Spinal cord (tissue), 10 donors: ENCODE results near the gene GPC1. TPM values are rescaled to one million over a fixed set of nuclear protein-coding genes. Genes with fewer than 3 reads are reported as not detected.

ENCODE experiments used
- DNase-seq, 6 donors: peaks; one replicate each; pipeline versions ENCODE4 v3.0.0 to v3.0.0-alpha.2; 2013 to 2015; ENCODE audit warnings: low spot score in 6 of 6, low read depth in 4 of 6
- H3K27ac ChIP-seq: one replicate; pipeline ENCODE4 v1.5.1; 2013; ENCODE audit warnings: low read depth, low read length, control low read depth
- H3K27me3 ChIP-seq: one replicate; pipeline ENCODE4 v1.6.1; 2013; ENCODE audit warnings: low read length; ENCODE audit not compliant: control insufficient read depth, insufficient read depth
- H3K36me3 ChIP-seq: one replicate; pipeline ENCODE4 v1.6.1; 2013; ENCODE audit warnings: low read length; ENCODE audit not compliant: control insufficient read depth, insufficient read depth
- H3K4me1 ChIP-seq: one replicate; pipeline ENCODE4 v1.6.1; 2013; ENCODE audit warnings: low read length; ENCODE audit not compliant: control insufficient read depth, insufficient read depth
- H3K4me3 ChIP-seq: one replicate; pipeline ENCODE4 v1.5.1; 2013; ENCODE audit warnings: low read depth, low read length, control low read depth
- H3K9me3 ChIP-seq: one replicate; pipeline ENCODE4 v1.6.1; 2013; ENCODE audit warnings: low read length; ENCODE audit not compliant: control insufficient read depth, insufficient read depth
- whole genome bisulfite sequencing: methylation state at CpG from one replicate; pipeline ENCODE4 v1.1.5; 2013; ENCODE audit warnings: missing lambda C conversion rate; ENCODE audit not compliant: insufficient coverage; 5-methylcytosine and 5-hydroxymethylcytosine counted together
- polyA plus RNA-seq, 2 donors: library from polyadenylated mRNA; unstranded; fragments of 120-200 nt; gene quantifications; one replicate each; pipeline ENCODE4 v1.2.1, GENCODE V29; 2013; ENCODE audit not compliant: insufficient read length in 2 of 2
- total RNA-seq, 2 donors: library from RNA; depleted of rRNA in 1 of 2; stranded (reverse); fragments of 120-200 nt in 1 of 2; fragments of >200 nt in 1 of 2; gene quantifications; one replicate each; pipeline versions ENCODE4 v1.2.3 to v1.2.4, GENCODE V29; 2013 to 2014
- donor health status: healthy.

The GPC1 gene
- total and polyA plus RNA-seq, 4 donors = 27.2 to 216 (median 117) TPM

GRCh38 chr2:240391111-240392051 lies 44.1 kb upstream of the GPC1 start:
- Histone ChIP-seq H3K27me3 (no peaks in the 10 kb centered on the region), H3K9me3 (no peaks in the 10 kb centered on the region), H3K27ac (no peak overlapping the region), H3K36me3 (no peaks in the 10 kb centered on the region), H3K4me3 (no peak overlapping the region), H3K4me1 (peaks cover 25% of the 10 kb centered on the region)
- WGBS = 91% methylated on average over 23 of the region's 25 CpGs
- no peak for DNase-seq

DNA sequence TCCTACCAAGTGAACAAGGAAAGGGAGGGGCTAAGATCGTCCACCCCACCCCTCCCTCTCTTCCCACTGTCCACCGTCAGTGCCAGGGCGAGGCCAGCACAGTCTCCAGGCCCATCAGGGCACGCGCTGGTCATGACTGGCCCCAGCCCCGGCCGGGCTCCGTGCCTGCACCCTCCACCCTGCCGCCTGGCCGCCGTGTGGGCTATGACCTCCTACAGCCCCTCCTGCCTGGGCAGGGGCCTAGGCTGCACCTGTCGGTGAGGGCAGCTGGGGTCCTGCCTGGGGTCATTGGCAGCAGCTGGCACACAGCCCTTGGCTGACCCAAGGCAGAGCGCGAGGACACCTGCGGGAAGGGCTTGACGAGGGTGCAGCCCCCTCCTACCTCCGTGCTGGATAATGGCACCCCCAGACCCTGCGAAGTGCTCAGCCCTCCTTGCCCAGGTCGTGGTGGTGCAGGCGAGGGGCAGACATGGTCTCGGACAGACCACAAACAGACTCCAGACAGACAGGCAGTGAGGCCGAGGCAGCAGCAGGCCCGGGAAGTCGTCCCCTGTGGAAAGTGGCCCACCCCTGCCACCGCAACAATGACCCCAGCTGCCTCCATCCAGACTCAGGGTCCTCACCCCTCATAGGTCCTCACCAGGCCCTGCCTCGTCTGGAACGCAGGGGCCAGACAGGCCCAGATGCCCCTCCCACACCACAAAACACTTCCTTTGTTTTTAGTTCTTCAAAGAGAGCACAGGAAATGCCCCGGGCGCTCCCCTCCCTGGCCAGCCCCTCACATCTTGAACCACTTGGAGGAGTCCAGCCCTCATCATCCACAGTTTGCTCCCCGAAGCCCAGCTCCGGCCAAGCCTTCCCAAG lies 43.1 kb upstream of the GPC1 start:
- H3K4me1 ChIP-seq = peaks cover 29% of the 10 kb centered on the region
- no peaks in the 10 kb centered on the region for H3K27me3 ChIP-seq
- 76% methylated on average over 30 of the region's 31 CpGs for WGBS
- DNase-seq = no peak
- no peak overlapping the region for H3K4me3 ChIP-seq
- no peak overlapping the region for H3K27ac ChIP-seq
- H3K36me3 ChIP-seq = no peaks in the 10 kb centered on the region
- no peaks in the 10 kb centered on the region for H3K9me3 ChIP-seq

DNA sequence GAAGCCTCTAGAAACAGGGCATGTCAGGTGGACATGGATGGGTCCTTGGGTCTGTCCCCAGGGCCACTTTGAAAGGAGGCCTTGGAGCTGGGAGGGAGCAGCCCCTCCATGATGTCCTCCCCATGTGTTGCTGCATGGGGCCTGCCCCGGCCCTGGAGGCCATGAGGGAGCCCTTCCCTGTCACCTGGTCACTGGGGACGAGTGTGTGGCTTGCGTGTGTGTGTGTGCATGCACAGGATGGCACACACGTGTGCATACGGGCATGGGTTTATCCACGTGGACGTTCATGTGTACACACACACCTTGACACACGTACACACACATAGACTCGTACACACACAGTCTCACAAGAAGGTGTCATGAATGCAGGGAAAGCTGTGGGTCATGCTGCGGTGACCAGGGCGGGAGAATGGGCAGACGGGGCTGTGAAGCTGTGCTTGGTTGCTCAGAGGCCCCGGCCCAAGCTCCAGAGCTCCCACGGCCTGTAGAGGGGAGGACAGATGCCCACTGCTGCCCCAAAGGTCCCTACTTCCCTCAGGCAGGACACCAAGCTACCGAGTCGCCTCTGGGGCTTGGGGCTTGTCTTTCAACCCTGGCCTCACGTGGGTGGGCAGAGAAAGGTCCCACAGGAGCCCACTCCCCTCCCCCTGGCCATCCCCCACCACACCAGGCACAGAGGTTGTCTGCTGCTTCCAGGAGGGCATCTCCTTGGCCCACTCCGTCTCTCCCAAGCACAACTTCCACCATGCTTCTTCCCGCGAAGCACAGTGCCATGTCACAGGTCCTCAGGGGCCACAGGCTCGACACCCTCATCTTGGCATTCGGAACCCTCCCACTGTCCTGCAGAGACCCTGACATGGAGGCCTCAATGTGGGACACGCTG lies 42.3 kb upstream of the GPC1 start:
- no peak overlapping the region for H3K4me3 ChIP-seq
- H3K27me3 ChIP-seq = no peaks in the 10 kb centered on the region
- H3K9me3 ChIP-seq = no peaks in the 10 kb centered on the region
- H3K4me1 ChIP-seq = peaks cover 32% of the 10 kb centered on the region
- DNase-seq = no peak
- no peak overlapping the region for H3K27ac ChIP-seq
- H3K36me3 ChIP-seq = no peaks in the 10 kb centered on the region
- whole genome bisulfite sequencing = 91% methylated on average over 15 of the region's 23 CpGs

GRCh38 chr2:240393831-240394410 lies 41.5 kb upstream of the GPC1 start:
- no peaks in the 10 kb centered on the region for H3K9me3 ChIP-seq
- no peak overlapping the region for H3K27ac ChIP-seq
- 91% methylated on average over 19 of the region's 21 CpGs for WGBS
- DNase-seq = no peak
- no peaks in the 10 kb centered on the region for H3K27me3 ChIP-seq
- H3K4me3 ChIP-seq = no peak overlapping the region
- peaks cover 35% of the 10 kb centered on the region for H3K4me1 ChIP-seq
- no peaks in the 10 kb centered on the region for H3K36me3 ChIP-seq

GRCh38 chr2:240394549-240394948 lies 40.9 kb upstream of the GPC1 start:
- DNase-seq = no peak
- Histone ChIP-seq H3K4me1 (peaks cover 36% of the 10 kb centered on the region), H3K36me3 (no peaks in the 10 kb centered on the region), H3K27me3 (no peaks in the 10 kb centered on the region), H3K27ac (no peak overlapping the region), H3K9me3 (no peaks in the 10 kb centered on the region), H3K4me3 (no peak overlapping the region)
- 97% methylated on average over 8 of the region's 9 CpGs for WGBS

GRCh38 chr2:240395448-240395847 lies 40.0 kb upstream of the GPC1 start:
- Histone ChIP-seq H3K9me3 (no peaks in the 10 kb centered on the region), H3K4me3 (no peak overlapping the region), H3K27me3 (no peaks in the 10 kb centered on the region), H3K36me3 (no peaks in the 10 kb centered on the region), H3K4me1 (peaks cover 36% of the 10 kb centered on the region), H3K27ac (no peak overlapping the region)
- DNase-seq = no peak
- WGBS = 95% methylated on average over 7 of the region's 8 CpGs

- 88% methylated on average over 10 of the region's 10 CpGs for WGBS
- no peaks in the 10 kb centered on the region for H3K9me3 ChIP-seq
These were observed 39.4 kb upstream of the GPC1 start for GRCh38 chr2:240395896-240396622.

GRCh38 chr2:240396623-240397541 lies 38.6 kb upstream of the GPC1 start:
- Histone ChIP-seq H3K36me3 (no peaks in the 10 kb centered on the region), H3K27ac (no peak overlapping the region), H3K27me3 (no peaks in the 10 kb centered on the region), H3K4me1 (peaks cover 23% of the 10 kb centered on the region), H3K9me3 (no peaks in the 10 kb centered on the region), H3K4me3 (no peak overlapping the region)
- no peak for DNase-seq
- 88% methylated on average over 11 of the region's 12 CpGs for WGBS

More at GRCh38 chr2:240395896-240396622, 39.4 kb upstream of the GPC1 start:
- Histone ChIP-seq H3K27me3 (no peaks in the 10 kb centered on the region), H3K4me3 (no peak overlapping the region), H3K27ac (no peak overlapping the region), H3K36me3 (no peaks in the 10 kb centered on the region), H3K4me1 (peaks cover 31% of the 10 kb centered on the region)
- no peak for DNase-seq
